ENCODE measurements around the gene GPD2.

DNA sequence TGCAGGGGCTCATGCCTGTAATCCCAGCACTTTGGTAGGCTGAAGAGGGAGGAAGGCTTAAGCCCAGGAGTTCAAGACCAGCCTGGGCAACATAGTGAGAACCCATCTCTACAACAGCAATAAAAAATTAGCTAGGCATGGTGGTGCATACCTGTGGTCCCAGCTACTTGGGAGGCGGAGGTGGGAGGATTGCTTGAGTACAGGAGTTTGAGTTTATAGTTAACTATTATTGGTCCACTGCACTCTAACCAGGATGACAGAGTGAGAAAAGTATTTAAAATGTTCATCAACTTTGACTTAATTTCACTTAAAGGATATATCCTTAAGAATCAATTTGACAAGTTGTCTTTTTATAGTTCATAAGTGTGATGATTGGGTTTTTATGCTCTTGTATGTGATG is 14.3 kb upstream of the GPD2 start:
- TF ChIP-seq DPF2 (IDR thresholded peaks at IDR 0.05): no peak
- TF ChIP-seq, protein P1, sequence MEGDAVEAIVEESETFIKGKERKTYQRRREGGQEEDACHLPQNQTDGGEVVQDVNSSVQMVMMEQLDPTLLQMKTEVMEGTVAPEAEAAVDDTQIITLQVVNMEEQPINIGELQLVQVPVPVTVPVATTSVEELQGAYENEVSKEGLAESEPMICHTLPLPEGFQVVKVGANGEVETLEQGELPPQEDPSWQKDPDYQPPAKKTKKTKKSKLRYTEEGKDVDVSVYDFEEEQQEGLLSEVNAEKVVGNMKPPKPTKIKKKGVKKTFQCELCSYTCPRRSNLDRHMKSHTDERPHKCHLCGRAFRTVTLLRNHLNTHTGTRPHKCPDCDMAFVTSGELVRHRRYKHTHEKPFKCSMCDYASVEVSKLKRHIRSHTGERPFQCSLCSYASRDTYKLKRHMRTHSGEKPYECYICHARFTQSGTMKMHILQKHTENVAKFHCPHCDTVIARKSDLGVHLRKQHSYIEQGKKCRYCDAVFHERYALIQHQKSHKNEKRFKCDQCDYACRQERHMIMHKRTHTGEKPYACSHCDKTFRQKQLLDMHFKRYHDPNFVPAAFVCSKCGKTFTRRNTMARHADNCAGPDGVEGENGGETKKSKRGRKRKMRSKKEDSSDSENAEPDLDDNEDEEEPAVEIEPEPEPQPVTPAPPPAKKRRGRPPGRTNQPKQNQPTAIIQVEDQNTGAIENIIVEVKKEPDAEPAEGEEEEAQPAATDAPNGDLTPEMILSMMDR (IDR thresholded peaks at IDR 0.05 in 2 of 3, conservative IDR thresholded peaks at IDR 0.05 in 1 of 3; ENCODE audit: control insufficient read depth in 2 of 3, extremely low read depth in 1 of 3, insufficient read depth in 1 of 3, low read depth in 3 of 3, low read length in 3 of 3): no peak
- no peak for TF ChIP-seq BCL11A (IDR thresholded peaks at IDR 0.05; ENCODE audit: low read depth, low read length)
- TF ChIP-seq POLR2A (IDR thresholded peaks at IDR 0.05; ENCODE audit: low read depth, low read length): no peak
- no peak for TF ChIP-seq CBFB (IDR thresholded peaks at IDR 0.05; ENCODE audit: low read depth)
- TF ChIP-seq RCOR1 (conservative IDR thresholded peaks at IDR 0.05; ENCODE audit: low read depth, low read length): no peak

All from GM12878 (cell line).